NOMO-1 treated with dmso at 0.1 percent for 144 hours (cell line): ENCODE results near the gene LPP.

ENCODE experiments used
- DNase-seq: peaks from one replicate; lab custom pipeline; 2025; ENCODE audit not compliant: unreplicated experiment; lab: John Stamatoyannopoulos, UW

LPP gene

GRCh38 chr3:188884299-188885043 is 730.5 kb downstream of the LPP start:
- DNase-seq, result no peak

DNA sequence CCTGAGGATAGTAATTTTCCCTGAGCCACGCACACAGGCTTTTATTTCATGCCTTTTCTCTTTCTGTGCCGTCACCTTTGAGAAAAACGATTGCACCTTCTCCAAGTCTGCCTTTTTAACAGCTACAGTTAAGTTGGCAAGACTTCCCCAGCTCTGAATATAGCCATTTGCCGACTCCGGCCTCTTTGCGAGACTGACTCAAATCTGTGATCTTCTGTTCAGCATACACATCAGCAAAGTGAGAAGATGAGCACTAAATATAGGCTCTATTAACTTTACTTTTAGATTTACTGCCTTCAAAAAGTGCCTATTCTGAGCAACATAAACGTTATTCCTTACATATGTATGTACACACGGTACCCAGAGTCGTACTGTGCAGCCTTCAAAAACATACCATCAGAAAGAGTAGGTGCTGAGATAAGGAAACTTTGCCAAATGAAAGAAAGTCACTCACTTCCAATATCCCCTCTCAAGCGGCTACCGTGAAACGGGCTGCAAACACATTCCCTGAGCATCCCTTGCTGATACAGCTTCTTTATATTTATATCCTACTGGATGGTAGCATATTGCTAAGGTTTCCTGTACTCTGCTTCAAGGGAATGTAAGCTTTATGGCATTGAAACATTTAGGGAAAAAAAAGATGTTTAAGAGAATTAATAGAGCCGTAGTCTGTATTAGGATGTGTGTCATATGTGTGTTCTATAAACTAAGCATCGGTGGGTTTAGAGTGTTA is 734.5 kb downstream of the LPP start:
- no peak for DNase-seq

- DNase-seq, result no peak
These were observed 735.1 kb downstream of the LPP start for GRCh38 chr3:188889054-188889491.

DNA sequence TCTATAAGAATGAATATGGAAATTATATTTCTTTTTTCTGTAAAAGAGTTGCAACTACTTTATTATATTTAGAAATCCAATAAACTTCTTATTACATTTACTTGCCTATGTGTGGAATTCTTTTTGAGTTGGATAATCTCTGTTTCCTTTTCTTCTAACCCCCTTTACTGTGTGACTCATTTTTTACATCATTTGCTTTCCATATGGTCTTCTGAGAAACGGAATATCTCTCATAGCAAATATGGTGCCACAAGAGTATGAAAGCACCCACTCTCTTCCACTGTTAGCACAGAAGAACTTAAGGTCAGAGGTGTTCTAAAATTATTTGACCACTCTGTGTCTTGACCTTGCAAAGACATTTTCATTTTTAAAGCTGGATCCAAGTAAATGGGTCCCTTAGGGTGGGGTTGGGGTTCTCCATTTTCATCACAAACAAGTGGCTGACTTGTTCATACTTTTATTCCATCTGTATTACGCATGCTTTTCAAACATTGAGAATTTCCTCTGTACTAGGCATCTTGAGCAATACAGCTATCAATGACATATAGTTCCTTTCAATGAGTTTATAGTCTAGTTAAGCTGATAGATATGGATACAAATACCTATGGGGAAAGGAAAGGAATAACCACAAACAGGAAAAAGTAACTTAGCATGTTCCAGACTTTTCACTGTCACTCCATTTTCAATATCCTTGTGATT is 736.8 kb downstream of the LPP start:
- DNase-seq, result no peak

DNA sequence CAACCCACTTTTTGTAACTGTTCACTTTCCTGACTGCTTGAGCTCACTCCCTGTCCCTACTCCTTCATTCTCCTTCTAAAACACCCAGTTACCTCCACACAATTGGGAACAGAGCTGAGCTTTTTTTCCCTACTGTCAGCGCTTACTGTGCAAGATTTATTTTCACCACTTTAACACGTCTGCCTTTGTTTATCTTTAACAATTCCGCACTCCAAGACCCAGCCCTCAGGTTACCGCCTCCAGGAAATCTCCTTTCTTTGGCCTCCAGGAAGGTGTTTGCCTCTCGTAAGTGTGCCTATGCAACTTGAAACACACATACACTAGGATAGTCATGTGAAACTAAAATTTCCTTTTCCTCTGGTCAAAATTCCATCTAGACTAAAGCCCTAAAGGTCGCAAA is 745.9 kb downstream of the LPP start:
- DNase-seq, result no peak

DNA sequence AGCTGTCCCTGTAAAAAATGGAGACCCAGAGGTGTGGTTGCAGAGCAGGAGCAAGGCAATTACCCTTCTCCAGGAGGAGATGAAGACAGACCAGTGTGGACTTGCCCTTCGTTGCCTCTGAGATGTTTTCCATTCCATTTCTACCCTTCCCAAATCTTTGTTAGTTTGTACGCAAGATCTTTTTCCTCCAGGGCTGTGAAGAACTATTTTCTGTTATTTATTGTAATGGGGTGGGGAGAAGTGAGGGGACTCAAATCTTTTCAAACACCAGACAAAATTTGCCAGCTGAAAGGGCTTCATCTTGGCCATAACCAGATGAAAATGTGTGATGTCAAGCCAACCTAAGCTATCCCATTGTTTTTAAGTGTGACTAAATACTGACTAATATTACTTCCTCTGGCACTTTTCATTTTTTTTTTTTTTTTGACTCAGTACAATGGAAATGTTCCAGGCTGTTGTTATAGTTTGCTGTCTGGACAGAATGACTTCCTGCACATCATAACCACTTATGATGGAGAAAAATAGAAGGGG is 746.5 kb downstream of the LPP start:
- no peak for DNase-seq

DNA sequence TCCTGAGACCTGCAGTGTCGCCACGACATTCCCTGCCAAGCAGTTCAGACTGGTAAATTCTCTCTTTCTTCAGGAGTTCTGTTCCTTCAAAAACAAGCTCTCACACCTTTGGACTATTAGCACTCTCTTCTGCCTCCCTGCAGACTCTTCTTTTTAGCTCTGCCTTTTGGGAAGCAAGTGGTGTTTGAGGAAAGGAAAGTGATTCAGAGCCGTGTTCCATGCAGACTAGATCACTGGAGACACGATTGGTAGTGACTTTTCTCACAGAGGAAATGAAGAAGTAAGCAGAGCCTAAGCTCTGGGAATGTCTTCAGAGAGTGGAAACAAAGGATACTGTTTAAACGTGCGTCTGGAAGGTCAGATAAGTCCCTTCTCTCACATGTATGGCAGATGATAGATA is 747.2 kb downstream of the LPP start:
- no peak for DNase-seq

- no peak for DNase-seq
These were observed 747.8 kb downstream of the LPP start for GRCh38 chr3:188901671-188902287.

DNA sequence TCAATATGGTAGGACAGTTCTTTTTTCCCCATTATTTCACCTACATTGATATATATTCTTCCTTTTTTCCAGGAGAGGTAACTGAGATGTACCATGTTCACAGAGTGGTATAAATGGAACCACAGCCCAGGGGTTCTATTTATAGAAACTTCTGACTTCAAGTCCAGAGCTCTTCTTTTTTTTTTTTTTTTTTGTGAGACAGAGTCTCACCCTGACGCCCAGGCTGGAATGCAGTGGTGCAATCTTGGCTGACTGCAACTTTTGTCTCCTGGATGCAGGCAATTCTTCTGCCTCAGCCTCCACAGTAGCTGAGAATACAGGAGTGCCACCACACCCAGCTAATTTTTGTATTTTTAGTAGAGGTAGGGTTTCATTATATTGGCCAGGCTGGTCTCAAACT is 750.7 kb downstream of the LPP start:
- no peak for DNase-seq

- peak; percentile 64 for DNase-seq
These were observed 751.6 kb downstream of the LPP start for GRCh38 chr3:188905547-188905946.

DNA sequence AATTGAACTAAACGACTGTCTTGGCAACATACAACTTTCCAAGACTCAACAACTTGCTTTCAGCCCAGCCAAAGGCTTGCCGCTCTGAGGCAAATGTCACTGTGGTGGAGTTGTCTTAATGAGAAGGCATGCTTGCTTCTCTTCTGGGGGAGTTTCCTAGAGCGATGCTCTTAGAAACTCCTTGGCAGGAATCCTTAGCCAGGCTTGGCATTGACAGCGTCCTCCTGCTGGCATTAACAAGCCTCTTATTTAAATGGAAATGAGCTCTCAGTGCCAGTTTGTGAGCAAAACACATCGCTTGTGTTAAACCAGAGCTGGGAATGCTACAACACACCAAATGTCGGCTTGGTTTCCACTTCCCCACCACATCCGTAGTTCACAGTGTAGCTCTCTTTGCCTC is 752.3 kb downstream of the LPP start:
- no peak for DNase-seq

- no peak for DNase-seq
These were observed 754.3 kb downstream of the LPP start for GRCh38 chr3:188908002-188908850.

DNA sequence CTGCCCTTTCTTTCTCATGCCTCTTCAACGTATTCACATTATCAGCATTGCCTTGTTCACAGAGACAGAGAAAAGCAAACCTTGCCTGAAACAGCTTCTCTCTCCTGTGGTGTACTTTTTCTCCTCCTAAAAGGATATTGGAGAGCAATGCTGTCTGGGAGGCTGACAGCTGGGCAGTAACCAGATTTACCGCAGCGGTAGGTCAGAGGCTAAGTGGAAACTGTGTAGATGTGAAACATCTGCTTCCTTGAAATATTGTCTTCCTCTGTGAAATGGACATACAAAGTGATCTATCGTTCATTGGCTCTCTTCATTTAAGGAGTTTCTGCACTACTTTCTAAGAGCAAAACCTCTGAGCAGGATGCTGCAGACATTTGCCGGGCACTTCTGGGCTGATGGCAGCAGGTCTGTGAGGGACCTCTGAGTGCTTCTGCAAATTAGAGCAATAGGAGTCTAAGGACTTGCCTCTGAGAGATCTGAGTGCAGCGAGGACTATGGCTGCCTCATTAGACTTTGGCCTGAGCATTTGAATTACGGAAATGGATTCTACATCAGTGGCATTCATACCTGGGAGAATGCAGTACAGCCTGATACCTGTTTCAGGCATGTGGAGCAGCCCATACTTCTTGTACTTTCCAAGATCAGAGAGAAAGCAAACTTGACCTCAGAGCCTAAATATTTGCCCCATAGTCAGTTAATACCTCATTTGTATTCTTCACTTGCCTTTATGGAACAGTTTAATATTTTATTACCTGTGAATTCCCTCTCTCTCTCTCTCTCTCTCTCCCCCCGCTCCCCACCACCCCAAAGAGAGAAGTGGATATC is 757.3 kb downstream of the LPP start:
- DNase-seq, result no peak

DNA sequence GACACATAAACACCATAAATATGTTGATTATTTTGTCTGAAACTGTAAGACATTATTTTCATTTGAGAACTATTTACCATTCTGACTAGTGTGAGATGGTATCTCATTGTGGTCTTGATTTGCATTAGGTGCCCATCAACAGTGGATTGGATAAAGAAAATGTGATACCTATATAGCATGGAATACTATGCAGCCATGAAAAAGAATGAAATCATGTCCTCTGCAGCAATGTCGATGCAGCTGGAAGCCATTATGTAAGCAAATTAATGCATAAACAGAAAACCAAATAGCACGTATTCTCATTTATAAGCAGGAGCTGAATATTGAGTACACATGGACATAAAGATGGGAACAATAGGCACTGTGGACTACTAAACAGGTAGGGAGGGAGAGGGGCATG is 759.1 kb downstream of the LPP start:
- no peak for DNase-seq

DNA sequence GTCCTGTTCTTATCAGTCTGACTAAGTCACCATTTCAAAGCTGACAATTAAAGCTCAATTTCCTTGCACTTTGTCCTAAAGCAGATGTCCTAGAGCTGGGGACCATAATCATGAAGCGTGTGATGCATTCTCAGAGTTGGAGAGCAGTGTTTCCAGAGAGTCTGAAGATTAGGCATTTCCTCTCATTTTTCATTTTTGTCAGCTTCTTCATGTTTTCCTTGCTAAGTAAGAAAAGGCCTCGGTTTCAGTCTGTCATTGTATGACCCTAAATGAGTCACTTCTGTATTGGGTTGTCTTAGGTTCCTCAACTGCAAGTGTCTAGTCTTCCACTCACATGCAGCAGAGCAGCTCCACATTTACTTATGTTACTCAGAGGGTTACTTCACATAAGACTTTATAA is 760.6 kb downstream of the LPP start:
- peak; percentile 70 for DNase-seq

GRCh38 chr3:188915127-188915526 is 761.2 kb downstream of the LPP start:
- no peak for DNase-seq

- DNase-seq, result peak; percentile 75
These were observed 763.0 kb downstream of the LPP start for GRCh38 chr3:188916934-188917401.

DNA sequence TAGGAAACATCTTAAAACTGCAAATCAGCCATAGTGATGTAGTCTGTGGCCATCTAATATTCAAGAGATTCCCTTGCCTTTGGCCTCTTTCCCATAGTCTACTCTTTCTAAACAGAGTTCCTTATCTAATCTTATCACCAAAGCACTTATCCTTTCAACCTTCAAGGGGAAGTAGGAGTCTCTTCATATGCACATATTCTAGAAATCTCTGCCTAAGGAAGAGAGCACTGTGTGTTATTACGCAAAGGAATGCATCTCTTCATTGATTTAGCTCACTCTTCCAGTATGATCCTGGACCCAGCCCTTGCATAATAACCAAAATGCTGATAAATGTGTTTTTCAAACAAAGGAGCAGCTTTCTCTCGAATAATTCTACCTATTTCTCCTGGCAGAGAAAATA is 764.1 kb downstream of the LPP start:
- no peak for DNase-seq

DNA sequence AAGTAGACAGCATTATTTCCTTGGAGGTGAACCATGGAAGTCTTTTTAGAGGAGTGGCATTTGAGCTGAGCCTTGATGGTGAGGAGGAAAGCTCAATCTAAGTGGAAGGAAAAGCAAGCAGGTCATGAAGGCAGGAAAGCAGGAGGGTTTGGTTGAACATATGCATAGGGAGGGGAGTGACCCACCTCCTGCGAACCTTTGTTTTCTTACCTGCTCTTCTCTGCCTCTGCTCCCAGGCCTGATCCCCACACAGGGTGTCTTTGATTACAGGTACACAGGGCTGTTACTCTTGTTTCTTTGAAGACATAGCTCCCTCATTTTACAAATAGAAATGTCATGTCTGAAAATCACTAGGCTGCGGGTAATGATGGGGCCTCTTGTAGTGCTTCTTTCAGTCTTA is 769.7 kb downstream of the LPP start:
- DNase-seq, result no peak
